WTC11 (cell line): ENCODE data around the gene ARHGAP23. TPM values are rescaled to one million over a fixed set of nuclear protein-coding genes. Genes with fewer than 3 reads are reported as not detected.
A peak's percentile ranks its signal among the peaks of the same experiment; 100 is the strongest.

Experiments used
- ATAC-seq: fragments of 200-7000 bp; cut with Tn5 transposase; 2 replicates; pipeline ENCODE4 v1.10.0; 2021; ENCODE audit warnings: mild to moderate bottlenecking, moderate library complexity
- CTCF ChIA-PET: fragments of 300-600 bp; sonication (Branson Sonifier 250); formaldehyde crosslinking; loops from one replicate; lab custom pipeline; 2021; ENCODE audit warnings: antibody characterized with exemption; lab: Charles Lee
- POLR2A ChIA-PET: fragments of 350-600 bp; sonication (Branson Sonifier 250); formaldehyde crosslinking; loops from one replicate; lab custom pipeline; 2021; ENCODE audit warnings: antibody characterized with exemption; lab: Charles Lee
- DNase-seq: peaks from one replicate; pipeline ENCODE4 v3.0.0; 2021; ENCODE audit warnings: low spot score
- H3K27ac Mint-ChIP-seq: 2 replicates; pipeline ENCODE4 v1.8.0; 2021; ENCODE audit warnings: mixed read lengths
- H3K27me3 Mint-ChIP-seq: 2 replicates; pipeline ENCODE4 v1.8.0; 2021; ENCODE audit warnings: low read depth, mild to moderate bottlenecking, moderate library complexity, mixed read lengths
- H3K36me3 Mint-ChIP-seq: 2 replicates; pipeline ENCODE4 v1.8.0; 2021; ENCODE audit warnings: mixed read lengths
- H3K4me1 Mint-ChIP-seq: 2 replicates; pipeline ENCODE4 v1.8.0; 2022; ENCODE audit warnings: mixed read lengths
- H3K4me3 Mint-ChIP-seq: 2 replicates; pipeline ENCODE4 v1.8.0; 2021; ENCODE audit warnings: mild to moderate bottlenecking, moderate library complexity, mixed read lengths
- H3K9me3 Mint-ChIP-seq: 2 replicates; pipeline ENCODE4 v1.8.0; 2021; ENCODE audit warnings: mixed read lengths
- ARID4B ChIP-seq: sonication (generic); formaldehyde crosslinking; IDR thresholded peaks from 2 replicates; pipeline ENCODE4 v1.8.0; 2023; ENCODE audit warnings: missing genetic modification reagents, mild to moderate bottlenecking, borderline replicate concordance
- ATF6 ChIP-seq: sonication (generic); formaldehyde crosslinking; IDR thresholded peaks from 2 replicates; pipeline ENCODE4 v1.8.1; 2023; ENCODE audit warnings: mild to moderate bottlenecking, missing genetic modification reagents
- EMX1 ChIP-seq: fragments of 250-450 bp; sonication (Bioruptor Pico); IDR thresholded peaks from 2 replicates; pipeline ENCODE4 v1.8.0; 2021; ENCODE audit warnings: mild to moderate bottlenecking
- GABPB1 ChIP-seq: sonication (generic); formaldehyde crosslinking; IDR thresholded peaks from 2 replicates; pipeline ENCODE4 v1.8.1; 2023; ENCODE audit warnings: mild to moderate bottlenecking, missing genetic modification reagents
- NFATC4 ChIP-seq: fragments of 250-450 bp; sonication (Bioruptor Pico); IDR thresholded peaks from 2 replicates; pipeline ENCODE4 v1.9.0; 2021; ENCODE audit warnings: mild to moderate bottlenecking
- NFYB ChIP-seq: sonication (generic); formaldehyde crosslinking; conservative IDR thresholded peaks from 2 replicates; pipeline ENCODE4 v1.8.0; 2022; ENCODE audit warnings: low read depth, missing genetic modification reagents
- NR1H2 ChIP-seq: sonication (generic); formaldehyde crosslinking; IDR thresholded peaks from 2 replicates; pipeline ENCODE4 v1.9.0; 2021; ENCODE audit warnings: mild to moderate bottlenecking, moderate library complexity, missing genetic modification reagents
- NR3C1 ChIP-seq: sonication (generic); formaldehyde crosslinking; conservative IDR thresholded peaks from 2 replicates; pipeline ENCODE4 v1.8.1; 2023; ENCODE audit warnings: low read depth, mild to moderate bottlenecking, missing genetic modification reagents
- PRDM15 ChIP-seq: sonication (generic); formaldehyde crosslinking; IDR thresholded peaks from 2 replicates; pipeline ENCODE4 v1.8.0; 2022; ENCODE audit warnings: missing genetic modification reagents
- ZBTB43 ChIP-seq: sonication (generic); formaldehyde crosslinking; IDR thresholded peaks from 2 replicates; pipeline ENCODE4 v1.8.1; 2023; ENCODE audit warnings: mild to moderate bottlenecking, missing genetic modification reagents
- ZNF138 ChIP-seq: sonication (generic); formaldehyde crosslinking; conservative IDR thresholded peaks from 2 replicates; pipeline ENCODE4 v1.8.1; 2022; ENCODE audit warnings: mild to moderate bottlenecking, moderate library complexity, missing genetic modification reagents
- ZNF263 ChIP-seq: sonication (generic); formaldehyde crosslinking; IDR thresholded peaks from 2 replicates; pipeline ENCODE4 v1.8.1; 2022; ENCODE audit warnings: low read depth, mild to moderate bottlenecking, moderate library complexity, missing genetic modification reagents
- ZNF671 ChIP-seq: fragments of 250-450 bp; sonication (Bioruptor Pico); IDR thresholded peaks from 2 replicates; pipeline ENCODE4 v1.8.0; 2021; ENCODE audit warnings: mild to moderate bottlenecking
- total RNA-seq: library from RNA; stranded (reverse); gene quantifications from 3 replicates; pipeline ENCODE4 v1.2.3, GENCODE V29; 2021

ARHGAP23 gene
- total RNA-seq, 1 experiment from 2014 or later, result 66.0 TPM

GRCh38 chr17:38460082-38460715, 31.9 kb downstream of the ARHGAP23 start:
- ATAC-seq, result no peak
- TF ChIP-seq ZNF671 (CRISPR knock-in tag) (no peak), ZNF263 (CRISPR knock-in tag) (peak; percentile 15; the same call in 1 of the 2 replicates)
- POLR2A ChIA-PET, result interaction anchor here (0.7 to 1.1 kb wide), 2 partner anchors 9 to 23 kb away, joined by 3 to 8 read pairs; no protein-coding TSS in a partner anchor
- peaks cover 27% of the 10 kb centered on the region for H3K36me3 Mint-ChIP-seq
- peak overlapping the region; percentile 86 for H3K27ac Mint-ChIP-seq
- H3K4me3 Mint-ChIP-seq, result no peak overlapping the region
- CTCF ChIA-PET, result interaction anchor here (0.5 to 1.7 kb wide), 9 partner anchors 8 to 207 kb away, joined by 3 to 9 read pairs (median 3); no protein-coding TSS in a partner anchor
- H3K9me3 Mint-ChIP-seq, result no peaks in the 10 kb centered on the region
- peaks cover 34% of the 10 kb centered on the region for H3K4me1 Mint-ChIP-seq
- DNase-seq, result no peak
- H3K27me3 Mint-ChIP-seq, result no peaks in the 10 kb centered on the region

- TF ChIP-seq ZBTB43 (CRISPR knock-in tag) (no peak), NFYB (CRISPR knock-in tag) (no peak), NR1H2 (CRISPR knock-in tag) (no peak), NFATC4 (CRISPR knock-in tag) (no peak), EMX1 (CRISPR knock-in tag) (no peak), NR3C1 (CRISPR knock-in tag) (no peak), ZNF138 (no peak), GABPB1 (CRISPR knock-in tag) (no peak), ATF6 (CRISPR knock-in tag) (no peak), PRDM15 (CRISPR knock-in tag) (no peak), ARID4B (CRISPR knock-in tag) (no peak)
- TF ChIP-seq, all 79 proteins: peak for 0
- H3K27ac Mint-ChIP-seq, result peak overlapping the region; percentile 86; the same call in 1 of the 2 replicates
- H3K9me3 Mint-ChIP-seq, result no peaks in the 10 kb centered on the region
- ATAC-seq (peak; percentile 23; the same call in 1 of the 2 replicates), DNase-seq (no peak)
- peaks cover 27% of the 10 kb centered on the region for H3K36me3 Mint-ChIP-seq
- H3K4me3 Mint-ChIP-seq, result no peak overlapping the region
- POLR2A ChIA-PET, result no interaction called here
- H3K27me3 Mint-ChIP-seq, result no peaks in the 10 kb centered on the region
- H3K4me1 Mint-ChIP-seq, result peaks cover 31% of the 10 kb centered on the region
- CTCF ChIA-PET, result interaction anchor here (1.1 to 1.7 kb wide), 4 partner anchors 9 to 37 kb away, joined by 3 to 9 read pairs (median 4); no protein-coding TSS in a partner anchor
Measured at GRCh38 chr17:38460716-38461630, 32.7 kb downstream of the ARHGAP23 start.
